WTC11 (cell line): ENCODE measurements around the gene ALG6. TPM values are rescaled to one million over a fixed set of nuclear protein-coding genes. Genes with fewer than 3 reads are reported as not detected.

Experiments used
- ATAC-seq: fragments of 200-7000 bp; cut with Tn5 transposase; 2 replicates; pipeline ENCODE4 v1.10.0; 2021; ENCODE audit warnings: mild to moderate bottlenecking, moderate library complexity
- CTCF ChIA-PET: fragments of 300-600 bp; sonication (Branson Sonifier 250); formaldehyde crosslinking; loops from one replicate; lab custom pipeline; 2021; ENCODE audit warnings: antibody characterized with exemption; lab: Charles Lee
- POLR2A ChIA-PET: fragments of 350-600 bp; sonication (Branson Sonifier 250); formaldehyde crosslinking; loops from one replicate; lab custom pipeline; 2021; ENCODE audit warnings: antibody characterized with exemption; lab: Charles Lee
- DNase-seq: peaks from one replicate; pipeline ENCODE4 v3.0.0; 2021; ENCODE audit warnings: low spot score
- H3K27ac Mint-ChIP-seq: 2 replicates; pipeline ENCODE4 v1.8.0; 2021; ENCODE audit warnings: mixed read lengths
- H3K27me3 Mint-ChIP-seq: 2 replicates; pipeline ENCODE4 v1.8.0; 2021; ENCODE audit warnings: low read depth, mild to moderate bottlenecking, moderate library complexity, mixed read lengths
- H3K36me3 Mint-ChIP-seq: 2 replicates; pipeline ENCODE4 v1.8.0; 2021; ENCODE audit warnings: mixed read lengths
- H3K4me1 Mint-ChIP-seq: 2 replicates; pipeline ENCODE4 v1.8.0; 2022; ENCODE audit warnings: mixed read lengths
- H3K4me3 Mint-ChIP-seq: 2 replicates; pipeline ENCODE4 v1.8.0; 2021; ENCODE audit warnings: mild to moderate bottlenecking, moderate library complexity, mixed read lengths
- H3K9me3 Mint-ChIP-seq: 2 replicates; pipeline ENCODE4 v1.8.0; 2021; ENCODE audit warnings: mixed read lengths
- ATF1 ChIP-seq: sonication (generic); formaldehyde crosslinking; IDR thresholded peaks from 2 replicates; pipeline ENCODE4 v1.8.1; 2023; ENCODE audit warnings: mild to moderate bottlenecking, moderate library complexity, missing genetic modification reagents
- ATF2 ChIP-seq: sonication (generic); formaldehyde crosslinking; IDR thresholded peaks from 2 replicates; pipeline ENCODE4 v1.8.1; 2022; ENCODE audit warnings: low read depth, missing genetic modification reagents, borderline replicate concordance
- CREB1 ChIP-seq: sonication (generic); formaldehyde crosslinking; IDR thresholded peaks from 2 replicates; pipeline ENCODE4 v1.8.0; 2023; ENCODE audit warnings: mild to moderate bottlenecking, missing genetic modification reagents
- CTCF ChIP-seq: fragments of 200-600 bp; IDR thresholded peaks from 2 replicates; pipeline ENCODE4 v1.8.0; 2022; ENCODE audit warnings: antibody characterized with exemption
- E2F1 ChIP-seq: sonication (generic); formaldehyde crosslinking; IDR thresholded peaks from 2 replicates; pipeline ENCODE4 v1.8.0; 2022; ENCODE audit warnings: mild to moderate bottlenecking, missing genetic modification reagents
- E2F5 ChIP-seq: sonication (generic); formaldehyde crosslinking; IDR thresholded peaks from 2 replicates; pipeline ENCODE4 v1.8.1; 2022; ENCODE audit warnings: mild to moderate bottlenecking, moderate library complexity, missing genetic modification reagents
- ETV6 ChIP-seq: sonication (generic); formaldehyde crosslinking; IDR thresholded peaks from 2 replicates; pipeline ENCODE4 v1.8.1; 2022; ENCODE audit warnings: mild to moderate bottlenecking, missing genetic modification reagents
- FOXJ3 ChIP-seq: sonication (generic); formaldehyde crosslinking; IDR thresholded peaks from 2 replicates; pipeline ENCODE4 v1.9.0; 2021; ENCODE audit warnings: missing genetic modification reagents, mild to moderate bottlenecking, borderline replicate concordance
- GTF2I ChIP-seq: fragments of 250-450 bp; sonication (Bioruptor Pico); conservative IDR thresholded peaks from 2 replicates; pipeline ENCODE4 v1.4.0; 2021; ENCODE audit warnings: mild to moderate bottlenecking
- HMGXB4 ChIP-seq: sonication (generic); formaldehyde crosslinking; IDR thresholded peaks from 2 replicates; pipeline ENCODE4 v1.8.1; 2023; ENCODE audit warnings: mild to moderate bottlenecking, moderate library complexity, missing genetic modification reagents
- MAX ChIP-seq: sonication (generic); formaldehyde crosslinking; IDR thresholded peaks from 2 replicates; pipeline ENCODE4 v1.8.0; 2022; ENCODE audit warnings: mild to moderate bottlenecking, missing genetic modification reagents
- MXD4 ChIP-seq: fragments of 250-450 bp; sonication (Bioruptor Pico); IDR thresholded peaks from 2 replicates; pipeline ENCODE4 v1.8.0; 2021; ENCODE audit warnings: mild to moderate bottlenecking, moderate library complexity, borderline replicate concordance
- MYBL2 ChIP-seq: sonication (generic); formaldehyde crosslinking; IDR thresholded peaks from 2 replicates; pipeline ENCODE4 v1.8.1; 2023; ENCODE audit warnings: mild to moderate bottlenecking, moderate library complexity, missing genetic modification reagents
- NFATC4 ChIP-seq: fragments of 250-450 bp; sonication (Bioruptor Pico); IDR thresholded peaks from 2 replicates; pipeline ENCODE4 v1.9.0; 2021; ENCODE audit warnings: mild to moderate bottlenecking
- NR3C1 ChIP-seq: sonication (generic); formaldehyde crosslinking; conservative IDR thresholded peaks from 2 replicates; pipeline ENCODE4 v1.8.1; 2023; ENCODE audit warnings: low read depth, mild to moderate bottlenecking, missing genetic modification reagents
- PREB ChIP-seq: sonication (generic); formaldehyde crosslinking; IDR thresholded peaks from 2 replicates; pipeline ENCODE4 v1.8.1; 2022; ENCODE audit warnings: mild to moderate bottlenecking, missing genetic modification reagents, moderate library complexity, borderline replicate concordance
- PRRX2 ChIP-seq: fragments of 250-450 bp; sonication (Bioruptor Pico); IDR thresholded peaks from 2 replicates; pipeline ENCODE4 v1.8.0; 2021; ENCODE audit warnings: mild to moderate bottlenecking
- RELA ChIP-seq: sonication (generic); formaldehyde crosslinking; IDR thresholded peaks from 2 replicates; pipeline ENCODE4 v1.8.1; 2022; ENCODE audit warnings: missing genetic modification reagents, mild to moderate bottlenecking, borderline replicate concordance
- SOX15 ChIP-seq: fragments of 250-450 bp; sonication (Bioruptor Pico); IDR thresholded peaks from 2 replicates; pipeline ENCODE4 v1.9.0; 2021; ENCODE audit warnings: mild to moderate bottlenecking
- ZBTB21 ChIP-seq: sonication (generic); formaldehyde crosslinking; IDR thresholded peaks from 2 replicates; pipeline ENCODE4 v1.8.1; 2023; ENCODE audit warnings: mild to moderate bottlenecking, missing genetic modification reagents, borderline replicate concordance
- ZNF121 ChIP-seq: sonication (generic); formaldehyde crosslinking; IDR thresholded peaks from 2 replicates; pipeline ENCODE4 v1.8.0; 2023; ENCODE audit warnings: missing genetic modification reagents
- ZNF396 ChIP-seq: fragments of 250-450 bp; sonication (Bioruptor Pico); IDR thresholded peaks from 2 replicates; pipeline ENCODE4 v1.8.0; 2021; ENCODE audit warnings: mild to moderate bottlenecking, moderate library complexity, borderline replicate concordance
- total RNA-seq: library from RNA; stranded (reverse); gene quantifications from 3 replicates; pipeline ENCODE4 v1.2.3, GENCODE V29; 2021

Gene ALG6
- total RNA-seq, 1 experiment from 2014 or later, result 17.6 TPM

- Mint-ChIP-seq H3K27ac (no peak overlapping the region), H3K27me3 (no peaks in the 10 kb centered on the region)
- TF ChIP-seq CTCF (no peak), PRRX2 (no peak), MYBL2 (CRISPR knock-in tag) (no peak), FOXJ3 (CRISPR knock-in tag) (no peak), E2F1 (CRISPR knock-in tag) (no peak), E2F5 (CRISPR knock-in tag) (no peak), ETV6 (CRISPR knock-in tag) (no peak), CREB1 (no peak), NR3C1 (no peak), MXD4 (CRISPR knock-in tag) (no peak), RELA (CRISPR knock-in tag) (no peak), ZNF121 (CRISPR knock-in tag) (no peak), SOX15 (CRISPR knock-in tag) (no peak), ATF1 (CRISPR knock-in tag) (no peak), NFATC4 (CRISPR knock-in tag) (no peak), PREB (CRISPR knock-in tag) (no peak), HMGXB4 (CRISPR knock-in tag) (no peak), ZNF396 (CRISPR knock-in tag) (no peak), ZBTB21 (CRISPR knock-in tag) (no peak)
- TF ChIP-seq, all 79 proteins: peak for 0
- H3K4me3 Mint-ChIP-seq, result no peak overlapping the region
- DNase-seq (no peak), ATAC-seq (no peak)
- no peaks in the 10 kb centered on the region for H3K36me3 Mint-ChIP-seq
- CTCF ChIA-PET, result interaction anchor here (1.2 kb wide), 1 partner anchor 581 kb away, joined by 3 read pairs; no protein-coding TSS in a partner anchor
- H3K9me3 Mint-ChIP-seq, result no peaks in the 10 kb centered on the region
- no peaks in the 10 kb centered on the region for H3K4me1 Mint-ChIP-seq
- POLR2A ChIA-PET, result no interaction called here
These were observed 119.2 kb downstream of the ALG6 start for GRCh38 chr1:63486629-63487028.

GRCh38 chr1:63487336-63488065 lies 120.1 kb downstream of the ALG6 start:
- POLR2A ChIA-PET, result no interaction called here
- DNase-seq (no peak), ATAC-seq (no peak)
- CTCF ChIA-PET, result interaction anchor here (1.2 kb wide), 1 partner anchor 582 kb away, joined by 3 read pairs; no protein-coding TSS in a partner anchor
- Mint-ChIP-seq H3K27me3 (no peaks in the 10 kb centered on the region), H3K9me3 (no peaks in the 10 kb centered on the region), H3K27ac (no peak overlapping the region), H3K4me3 (no peak overlapping the region), H3K36me3 (no peaks in the 10 kb centered on the region), H3K4me1 (no peaks in the 10 kb centered on the region)
- TF ChIP-seq MAX (CRISPR knock-in tag) (no peak), GTF2I (CRISPR knock-in tag) (no peak), ZNF396 (CRISPR knock-in tag) (no peak), ATF1 (CRISPR knock-in tag) (no peak), E2F1 (CRISPR knock-in tag) (no peak), ATF2 (CRISPR knock-in tag) (no peak)
